Skeletal muscle tissue (tissue), 4 donors: ENCODE data around the gene SBNO2. TPM values are rescaled to one million over a fixed set of nuclear protein-coding genes. Genes with fewer than 3 reads are reported as not detected.
A peak's percentile ranks its signal among the peaks of the same experiment; 100 is the strongest.

Source experiments
- H3K27ac ChIP-seq: one replicate; pipeline ENCODE4 v1.7.0; 2013; ENCODE audit warnings: mild to moderate bottlenecking, low read depth, low read length, inconsistent platforms
- H3K27me3 ChIP-seq, 3 donors: one replicate each; pipeline ENCODE4 v1.7.0; 2013; ENCODE audit warnings: low read length in 3 of 3; ENCODE audit not compliant: control insufficient read depth in 3 of 3, insufficient read depth in 3 of 3
- H3K36me3 ChIP-seq, 3 donors: one replicate each; pipeline ENCODE4 v1.7.0; 2013; ENCODE audit warnings: low read length in 3 of 3; ENCODE audit not compliant: control insufficient read depth in 3 of 3, insufficient read depth in 3 of 3
- H3K4me1 ChIP-seq, 3 donors: one replicate each; pipeline ENCODE4 v1.7.0; 2013; ENCODE audit warnings: low read length in 3 of 3, mild to moderate bottlenecking in 3 of 3; ENCODE audit not compliant: control insufficient read depth in 3 of 3, insufficient read depth in 3 of 3
- H3K4me3 ChIP-seq, 3 donors: one replicate each; pipeline ENCODE4 v1.7.0; 2013; ENCODE audit warnings: low read length in 3 of 3
- H3K9ac ChIP-seq, 3 donors: one replicate each; pipeline ENCODE4 v1.7.0; 2013; ENCODE audit warnings: low read length in 3 of 3, mild to moderate bottlenecking in 3 of 3, moderate library complexity in 2 of 3, low read depth in 1 of 3
- H3K9me3 ChIP-seq, 3 donors: one replicate each; pipeline ENCODE4 v1.7.0; 2013; ENCODE audit warnings: low read length in 3 of 3; ENCODE audit not compliant: control insufficient read depth in 3 of 3
- total RNA-seq: library from RNA; depleted of rRNA; stranded (reverse); fragments of >200 nt; gene quantifications from one replicate; pipeline ENCODE4 v1.2.3, GENCODE V29; 2014
- donor health status: Osteomylitis.

The SBNO2 gene
- total RNA-seq, 1 donor from 2014 or later = 10.4 TPM

- peaks cover 0 to 3% (median 0%) of the 10 kb centered on the region in 3 donors for H3K36me3 ChIP-seq
- peak overlapping the region; percentile 41 to 62 (median 58) for H3K4me3 ChIP-seq
- peak overlapping the region; percentile 97 for H3K27ac ChIP-seq
- no peaks in the 10 kb centered on the region for H3K9me3 ChIP-seq
- H3K27me3 ChIP-seq = no peaks in the 10 kb centered on the region
- peaks cover 31 to 48% (median 42%) of the 10 kb centered on the region in 3 donors for H3K4me1 ChIP-seq
- H3K9ac ChIP-seq = peak overlapping the region; percentile 74 to 78 (median 77)
Measured at GRCh38 chr19:1154731-1155351, 19.2 kb downstream of the SBNO2 start.

DNA sequence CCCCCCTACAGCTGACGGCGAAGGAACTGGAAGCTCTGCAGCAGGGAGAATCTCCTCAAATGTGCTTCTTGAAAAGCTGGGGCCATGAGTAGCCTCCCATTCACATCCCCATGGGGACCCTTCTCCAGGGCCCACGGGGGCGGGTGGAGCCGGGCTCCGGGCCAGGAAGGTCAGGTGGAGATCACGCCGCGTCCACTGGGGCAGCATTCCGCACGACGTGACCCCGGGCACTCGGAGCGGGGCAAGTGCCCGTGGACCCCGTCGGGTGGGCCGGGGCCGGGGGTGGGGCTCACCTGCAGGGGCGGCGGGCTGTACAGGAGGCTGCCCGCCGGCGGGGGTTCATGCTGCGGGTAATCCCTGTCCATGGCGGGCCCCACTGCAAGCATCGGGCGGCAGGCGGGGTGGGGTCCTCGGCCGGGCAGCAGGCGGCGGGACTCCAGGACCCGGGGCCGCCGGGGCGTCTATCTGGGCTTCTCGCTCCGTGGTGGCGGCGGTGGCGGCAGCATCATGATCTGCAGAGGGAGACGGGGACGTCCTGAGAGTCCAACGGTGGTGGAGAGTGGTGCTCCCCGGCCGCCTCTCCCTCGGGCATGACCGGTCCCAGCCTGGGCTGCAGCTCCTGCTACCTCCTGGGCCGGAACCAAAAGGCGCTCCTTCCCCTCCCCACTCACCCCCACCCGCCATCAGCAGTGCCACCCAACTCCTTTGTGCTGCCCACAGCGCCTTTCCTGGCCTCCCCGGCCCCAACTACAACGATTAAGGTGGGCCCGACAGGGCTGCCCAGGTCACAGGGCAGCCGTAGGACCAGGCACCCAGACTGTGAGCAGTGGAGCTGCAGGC is 20.0 kb downstream of the SBNO2 start:
- peaks cover 31 to 48% (median 42%) of the 10 kb centered on the region in 3 donors for H3K4me1 ChIP-seq
- peak overlapping the region; percentile 97 for H3K27ac ChIP-seq
- H3K27me3 ChIP-seq = no peaks in the 10 kb centered on the region
- peak overlapping the region; percentile 74 to 78 (median 77) for H3K9ac ChIP-seq
- H3K4me3 ChIP-seq = peak overlapping the region in 2 of 3 donors; percentile 58 to 62
- peaks cover 0 to 4% (median 3%) of the 10 kb centered on the region in 3 donors for H3K36me3 ChIP-seq
- H3K9me3 ChIP-seq = no peaks in the 10 kb centered on the region

DNA sequence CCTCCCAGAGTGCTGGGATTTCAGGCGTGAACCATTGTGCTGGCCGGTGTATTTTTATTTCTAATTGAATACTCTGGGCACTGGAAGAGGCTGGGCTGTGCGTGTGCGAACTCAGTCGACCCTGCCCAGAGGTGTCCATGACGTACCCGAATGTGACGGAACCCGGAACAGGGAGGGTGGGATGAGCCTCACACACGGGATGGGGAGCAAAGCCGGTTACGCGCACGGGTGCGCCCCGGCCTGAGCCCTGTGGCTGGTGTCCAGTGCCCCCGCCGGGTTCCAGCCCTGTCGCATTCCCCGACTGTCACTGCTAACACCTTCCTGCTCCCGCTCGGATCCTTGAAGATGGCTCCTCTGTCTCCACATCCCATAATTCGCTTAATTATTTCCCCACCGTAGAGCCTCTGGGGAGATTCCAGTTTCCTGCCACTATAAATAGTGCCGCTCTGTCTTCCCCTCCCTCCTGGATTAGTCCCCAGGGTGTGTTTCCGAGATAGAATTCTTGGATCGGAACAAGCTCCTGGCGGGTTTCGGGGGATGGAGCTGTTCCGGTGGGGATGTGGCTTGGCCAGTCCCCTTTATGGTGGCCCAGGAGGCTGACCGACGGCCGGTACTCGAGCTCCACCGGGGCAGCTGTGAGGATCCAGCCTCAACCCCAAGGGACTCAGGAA is 22.0 kb downstream of the SBNO2 start:
- H3K27ac ChIP-seq = peak overlapping the region; percentile 93
- peaks cover 0 to 4% (median 3%) of the 10 kb centered on the region in 3 donors for H3K36me3 ChIP-seq
- no peaks in the 10 kb centered on the region for H3K9me3 ChIP-seq
- peak overlapping the region; percentile 62 to 73 (median 70) for H3K4me3 ChIP-seq
- peak overlapping the region; percentile 68 to 85 (median 77) for H3K9ac ChIP-seq
- no peaks in the 10 kb centered on the region for H3K27me3 ChIP-seq
- H3K4me1 ChIP-seq = peaks cover 31 to 48% (median 42%) of the 10 kb centered on the region in 3 donors

DNA sequence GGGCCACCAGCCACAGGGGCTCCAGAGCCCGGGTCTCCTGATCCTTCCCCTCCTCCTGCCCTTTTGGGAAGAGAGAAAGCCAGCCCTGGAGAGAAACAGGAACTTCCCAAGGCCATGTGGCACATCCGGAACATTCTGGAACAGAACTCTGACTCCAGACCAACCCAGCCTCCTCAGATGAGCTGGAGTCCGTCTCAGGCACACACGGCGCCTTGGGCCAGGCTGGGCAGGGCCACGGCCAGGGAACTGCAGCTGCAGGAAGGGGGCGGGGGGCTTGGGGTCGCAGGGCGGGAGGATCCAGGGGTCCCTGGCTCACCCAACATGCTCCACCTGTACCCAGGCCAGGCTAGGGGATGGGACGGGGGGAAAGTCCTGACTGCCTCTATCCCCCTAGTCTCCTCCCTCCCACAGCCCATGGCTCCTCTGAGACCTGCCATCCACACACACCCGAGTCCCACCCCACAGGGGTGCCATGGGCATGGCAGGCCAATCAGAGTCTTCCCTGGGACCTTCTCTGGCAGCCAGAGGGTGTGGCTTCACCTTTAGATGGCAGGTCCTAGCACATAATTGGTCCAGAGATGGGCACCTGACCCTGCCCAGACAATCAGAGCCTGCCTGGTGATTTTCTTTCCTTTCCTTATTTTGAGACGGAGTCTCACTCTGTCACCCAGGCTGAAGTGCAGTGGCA is 22.9 kb downstream of the SBNO2 start:
- Histone ChIP-seq H3K27ac (peak overlapping the region; percentile 93), H3K27me3 (no peaks in the 10 kb centered on the region), H3K4me3 (peak overlapping the region in 1 of 3 donors; percentile 70), H3K9ac (peak overlapping the region in 2 of 3 donors; percentile 77 to 85), H3K9me3 (no peaks in the 10 kb centered on the region), H3K36me3 (peaks cover 0 to 8% (median 5%) of the 10 kb centered on the region in 3 donors), H3K4me1 (peaks cover 31 to 42% (median 42%) of the 10 kb centered on the region in 3 donors)

DNA sequence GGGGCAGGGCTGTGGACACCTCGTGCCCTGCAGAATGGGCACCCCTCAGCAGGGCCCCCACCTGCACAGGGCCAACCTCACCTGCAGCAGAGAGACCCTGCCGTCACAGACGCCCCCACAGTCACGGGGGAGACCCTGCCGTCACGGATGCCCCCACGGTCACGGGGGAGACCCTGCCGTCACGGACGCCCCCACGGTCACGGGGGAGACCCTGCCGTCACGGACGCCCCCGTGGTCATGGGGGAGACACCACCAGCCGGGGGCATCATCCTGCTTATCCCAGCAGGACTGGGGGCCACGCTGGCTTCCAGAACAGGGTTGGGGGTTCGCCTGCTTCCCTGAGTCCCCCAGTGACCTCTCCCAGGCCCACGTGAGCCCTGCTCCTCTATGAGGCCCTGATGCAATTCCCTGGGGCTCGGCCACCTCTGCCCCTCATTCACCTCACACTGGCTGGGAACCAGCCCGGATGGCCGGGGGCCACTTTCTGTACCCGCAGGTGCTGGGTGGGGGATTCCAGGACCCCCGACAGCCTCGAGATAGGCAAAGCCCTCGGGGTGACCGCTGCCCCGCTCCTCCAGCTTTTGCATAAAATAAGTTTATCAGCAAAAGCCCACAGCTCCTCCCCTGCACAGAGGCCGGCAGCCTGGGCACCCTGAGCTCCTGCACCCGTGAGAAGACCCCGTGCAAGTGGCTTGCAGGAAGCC is 23.6 kb downstream of the SBNO2 start:
- H3K27ac ChIP-seq = no peak overlapping the region
- peaks cover 0 to 10% (median 5%) of the 10 kb centered on the region in 3 donors for H3K36me3 ChIP-seq
- no peaks in the 10 kb centered on the region for H3K27me3 ChIP-seq

GRCh38 chr19:1149259-1150045 is 24.6 kb downstream of the SBNO2 start:
- Histone ChIP-seq H3K27ac (no peak overlapping the region), H3K9me3 (no peaks in the 10 kb centered on the region), H3K4me1 (peaks cover 14 to 24% (median 24%) of the 10 kb centered on the region in 3 donors), H3K4me3 (no peak overlapping the region), H3K27me3 (no peaks in the 10 kb centered on the region), H3K36me3 (peaks cover 0 to 10% (median 5%) of the 10 kb centered on the region in 3 donors), H3K9ac (no peak overlapping the region)

More for the DNA sequence above, 23.6 kb downstream of the SBNO2 start:
- Histone ChIP-seq H3K4me3 (no peak overlapping the region), H3K4me1 (peaks cover 24 to 35% (median 35%) of the 10 kb centered on the region in 3 donors), H3K9me3 (no peaks in the 10 kb centered on the region), H3K9ac (no peak overlapping the region)

GRCh38 chr19:1147934-1148549 is 26.0 kb downstream of the SBNO2 start:
- H3K27me3 ChIP-seq = no peaks in the 10 kb centered on the region
- no peaks in the 10 kb centered on the region for H3K9me3 ChIP-seq
- H3K4me3 ChIP-seq = no peak overlapping the region
- H3K4me1 ChIP-seq = peaks cover 13 to 23% (median 22%) of the 10 kb centered on the region in 3 donors
- peaks cover 8 to 15% (median 8%) of the 10 kb centered on the region in 3 donors for H3K36me3 ChIP-seq
- no peak overlapping the region for H3K9ac ChIP-seq
- no peak overlapping the region for H3K27ac ChIP-seq
